T follicular helper cell (primary cell): ENCODE data around the gene SEPSECS.
"Not testable (repeated sequence)": the region's sequence is repeated elsewhere in the genome, so short reads cannot be mapped to it uniquely, and the experiment has no call there.

Source experiments
- DNase-seq: peaks from one replicate; pipeline ENCODE4 v3.0.0-alpha.2; 2020; ENCODE audit warnings: low read depth

The SEPSECS gene

DNA sequence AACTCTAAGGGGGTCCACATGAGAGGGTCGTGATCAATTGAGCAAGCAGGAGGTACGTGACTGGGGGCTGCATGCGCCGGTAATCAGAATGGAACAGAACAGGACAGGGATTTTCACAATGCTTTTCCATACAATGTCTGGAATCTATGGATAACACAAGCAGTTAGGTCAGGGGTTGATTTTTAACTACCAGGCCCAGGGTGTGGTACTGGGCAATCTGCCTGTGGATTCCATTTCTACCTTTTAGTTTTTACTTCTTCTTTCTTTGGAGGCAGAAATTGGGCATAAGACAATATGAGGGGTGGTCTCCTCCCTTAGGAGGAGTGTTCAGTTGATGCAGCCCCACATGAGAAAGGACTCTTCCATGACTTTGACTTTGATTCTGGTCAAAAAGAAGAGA, 76.8 kb downstream of the SEPSECS start:
- DNase-seq, result not testable (repeated sequence)

DNA sequence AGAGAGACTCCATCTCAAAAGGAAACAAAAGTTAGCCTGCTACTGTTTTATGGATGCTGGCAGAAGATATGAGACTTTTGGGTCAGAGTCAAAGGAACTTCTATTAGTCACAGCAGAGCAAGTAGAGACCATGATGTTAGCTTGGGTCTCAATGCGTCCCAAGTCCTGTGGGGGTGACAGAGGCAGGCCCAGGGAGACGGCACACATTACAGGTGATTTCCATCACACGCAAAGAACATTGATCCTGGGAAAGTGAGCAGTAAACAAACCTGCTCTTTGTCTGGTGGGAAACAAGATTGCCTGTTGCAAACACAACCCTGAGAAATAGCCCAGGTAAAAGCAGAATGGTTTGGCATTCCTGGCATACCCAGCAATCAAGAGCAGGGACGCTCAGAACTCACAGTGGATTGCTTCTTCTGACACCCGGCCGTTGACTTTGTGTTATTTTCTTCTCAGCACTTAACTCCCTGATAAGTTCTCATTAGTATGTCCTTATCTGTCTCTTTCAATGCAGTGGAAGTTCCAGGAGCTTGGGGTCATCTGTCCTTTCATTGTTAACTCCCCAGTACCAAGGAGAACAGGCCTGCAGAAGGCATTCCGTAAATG, 78.3 kb downstream of the SEPSECS start:
- DNase-seq, result no peak

DNA sequence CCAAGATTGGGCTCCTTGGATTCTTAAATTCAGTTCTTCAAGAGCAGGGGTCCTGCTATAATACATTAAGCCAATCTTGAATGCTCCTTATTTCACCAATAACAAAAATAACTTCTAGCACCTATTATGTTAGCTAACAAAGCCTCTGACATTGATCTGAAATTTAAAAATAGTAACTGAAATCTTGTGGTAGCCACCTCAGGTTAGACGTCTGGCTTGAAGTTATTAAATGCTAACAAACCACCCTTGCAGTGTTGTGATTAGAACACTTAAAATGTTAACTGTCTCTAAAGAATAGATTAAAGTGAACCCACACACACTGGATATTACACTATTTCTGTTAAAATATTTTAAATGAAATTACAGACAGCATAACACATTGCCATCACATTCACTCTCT, 79.7 kb downstream of the SEPSECS start:
- DNase-seq, result no peak

DNA sequence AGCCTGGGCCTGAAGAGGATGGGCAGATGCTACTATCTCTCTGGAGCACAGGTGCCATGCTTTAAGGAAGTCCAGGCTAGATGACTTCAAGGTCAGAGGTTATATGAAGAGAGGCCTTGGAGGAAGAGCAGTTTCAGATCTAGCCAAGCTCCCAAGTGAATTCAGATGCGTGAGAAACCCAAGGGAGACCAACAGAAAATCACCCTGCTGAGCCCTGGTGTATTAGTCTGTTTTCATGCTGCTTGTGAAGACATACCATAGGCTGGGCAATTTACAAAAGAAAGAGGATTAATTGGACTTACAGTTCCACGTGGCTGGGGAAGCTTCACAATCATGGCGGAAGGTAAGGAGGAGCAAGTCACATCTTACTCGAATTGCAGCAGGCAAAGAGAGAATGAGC, 81.7 kb downstream of the SEPSECS start:
- no peak for DNase-seq

DNA sequence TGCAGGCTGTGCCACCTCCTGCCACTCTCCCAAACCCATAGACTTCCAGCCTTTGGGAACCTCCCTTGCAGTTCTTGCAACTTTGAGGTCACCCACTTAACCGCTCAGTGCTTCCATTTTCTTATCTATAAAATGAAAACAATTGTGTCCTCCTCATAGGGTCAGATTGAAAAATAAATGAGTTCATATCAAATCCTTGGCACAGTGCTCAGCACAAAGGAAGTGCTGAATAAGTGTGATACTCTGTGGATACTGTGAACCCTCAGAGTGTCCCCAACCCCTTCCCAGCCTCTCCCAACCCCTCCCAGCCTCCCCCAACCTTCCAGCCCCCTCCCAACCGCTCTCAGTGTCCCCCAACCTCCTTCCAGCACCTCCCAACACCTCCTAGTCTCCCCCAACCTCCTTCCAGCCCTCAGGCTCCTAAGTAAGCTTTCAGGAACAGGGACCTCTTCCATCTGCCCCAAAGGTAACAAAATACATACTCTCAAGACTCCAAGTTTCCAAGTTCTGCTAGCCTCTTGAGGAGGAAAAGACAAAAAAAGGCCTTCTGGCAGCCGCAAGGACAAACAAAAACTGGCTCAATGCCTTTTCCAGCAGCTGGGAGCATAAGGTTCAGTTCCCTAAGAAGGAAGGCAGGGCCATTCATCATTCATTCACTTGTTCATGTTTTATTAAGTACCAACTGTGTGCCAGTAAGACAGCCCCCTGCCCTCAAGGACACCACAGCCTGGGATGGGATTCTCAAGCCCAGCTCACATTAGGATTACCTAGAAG, 83.4 kb downstream of the SEPSECS start:
- no peak for DNase-seq

DNA sequence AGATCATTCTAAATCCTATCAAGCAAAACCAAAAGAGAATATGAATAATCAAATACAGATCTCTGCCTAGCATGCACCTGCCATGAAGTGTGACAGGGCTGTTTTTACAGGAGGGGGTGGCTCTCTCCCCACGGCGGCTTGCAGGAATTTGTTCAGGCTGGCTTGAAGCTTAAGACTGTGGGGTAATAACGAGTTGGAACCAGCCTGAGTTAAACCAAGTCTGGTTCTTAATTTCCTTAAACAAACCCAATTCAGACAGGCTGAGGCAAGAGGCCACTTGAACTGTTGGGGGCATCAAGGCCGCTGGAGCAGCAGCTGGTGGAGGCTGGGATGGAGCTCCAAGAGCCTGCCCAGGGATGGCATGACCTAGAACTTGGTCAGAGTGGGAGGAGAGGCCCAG, 84.4 kb downstream of the SEPSECS start:
- no peak for DNase-seq

DNA sequence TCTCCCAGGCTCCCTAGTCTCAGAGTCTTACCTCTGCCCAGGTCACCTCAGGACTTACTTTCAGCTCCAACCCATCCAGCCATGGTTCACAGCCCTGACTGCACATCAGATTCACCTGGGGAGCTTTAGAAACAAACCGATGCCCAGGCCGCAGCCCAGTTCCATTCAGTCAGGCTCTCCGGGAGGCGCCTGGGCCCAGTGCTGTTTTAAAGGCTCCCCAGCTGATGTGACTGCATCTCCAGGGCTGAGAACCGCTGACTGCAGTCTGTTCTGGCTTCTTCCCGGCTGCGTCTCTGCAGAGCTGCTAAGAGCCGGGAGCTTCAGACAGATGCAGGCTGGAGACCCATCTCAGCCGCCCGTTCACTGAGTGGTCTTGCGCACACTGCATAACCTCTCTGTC, 85.1 kb downstream of the SEPSECS start:
- no peak for DNase-seq

DNA sequence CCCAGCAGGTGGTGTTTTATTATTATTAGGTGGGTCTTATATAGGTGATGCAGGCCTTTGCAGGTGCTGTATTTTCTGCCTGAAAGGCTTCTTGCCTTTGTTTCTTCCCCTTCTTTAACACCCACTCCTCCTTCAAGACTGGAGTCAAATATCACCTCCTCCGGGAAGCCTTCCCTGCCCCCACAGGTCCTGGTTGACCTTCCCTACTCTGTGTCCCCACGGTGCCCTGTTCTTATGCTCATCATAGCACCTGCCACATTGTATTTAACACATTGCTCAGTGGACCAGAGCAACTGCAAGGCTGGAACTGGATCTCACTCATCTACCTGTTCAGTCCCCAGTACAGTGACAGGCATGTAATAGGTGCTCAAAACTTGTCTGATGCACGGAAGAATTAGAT, 89.7 kb downstream of the SEPSECS start:
- no peak for DNase-seq
